Common myeloid progenitor, CD34-positive (primary cell): Measurements from ENCODE around the gene WDFY4.

Experiments used
- CTCF ChIA-PET: fragments of 350-600 bp; sonication (Branson Sonifier 250); formaldehyde crosslinking; loops from one replicate; lab custom pipeline; 2021; ENCODE audit warnings: antibody characterized with exemption; lab: Charles Lee
- POLR2A ChIA-PET: fragments of 350-600 bp; sonication (Branson Sonifier 250); formaldehyde crosslinking; loops from one replicate; lab custom pipeline; 2021; ENCODE audit warnings: antibody characterized with exemption; lab: Charles Lee
- DNase-seq, 3 donors: peaks; one replicate each; pipeline versions ENCODE4 v3.0.0 to v3.0.0-alpha.2; 2013
- H3K27ac ChIP-seq, 2 experiments: 1 replicate in 1 of 2; 2 replicates in 1 of 2; pipeline ENCODE4 v1.7.0; 2013; ENCODE audit warnings: inconsistent platforms in 2 of 2, low read length in 2 of 2, mild to moderate bottlenecking in 2 of 2, low read depth in 1 of 2, moderate library complexity in 1 of 2; ENCODE audit not compliant: severe bottlenecking in 2 of 2, insufficient read depth in 1 of 2, poor library complexity in 1 of 2
- H3K27me3 ChIP-seq, 5 experiments: replicated peaks in 2 of 5; 1 replicate in 3 of 5; 2 replicates in 2 of 5; pipeline versions ENCODE4 v1.6.1 to v1.7.0; 2013; ENCODE audit warnings: low read length in 4 of 5, mild to moderate bottlenecking in 2 of 5, moderate library complexity in 2 of 5, inconsistent platforms in 1 of 5; ENCODE audit not compliant: insufficient read depth in 5 of 5, control insufficient read depth in 4 of 5
- H3K36me3 ChIP-seq, 4 experiments: 1 replicate in 2 of 4; 2 replicates in 2 of 4; pipeline versions ENCODE4 v1.6.1 to v1.7.0; 2013; ENCODE audit warnings: low read length in 3 of 4, control low read depth in 1 of 4, mild to moderate bottlenecking in 1 of 4; ENCODE audit not compliant: control insufficient read depth in 4 of 4, insufficient read depth in 4 of 4
- H3K4me1 ChIP-seq, 4 experiments: 1 replicate in 3 of 4; 2 replicates in 1 of 4; pipeline versions ENCODE4 v1.6.1 to v1.7.1; 2013; ENCODE audit warnings: low read length in 3 of 4, mild to moderate bottlenecking in 3 of 4, control low read depth in 1 of 4, inconsistent platforms in 1 of 4, moderate library complexity in 1 of 4; ENCODE audit not compliant: control insufficient read depth in 4 of 4, insufficient read depth in 4 of 4; ENCODE audit errors: control extremely low read depth in 1 of 4
- H3K4me3 ChIP-seq, 7 experiments: 1 replicate in 4 of 7; 2 replicates in 3 of 7; pipeline versions ENCODE4 v1.5.1 to v1.7.0; 2013; ENCODE audit warnings: mild to moderate bottlenecking in 7 of 7, low read length in 6 of 7, moderate library complexity in 6 of 7, inconsistent platforms in 2 of 7, low read depth in 2 of 7, control low read depth in 1 of 7; ENCODE audit not compliant: insufficient read depth in 4 of 7, control insufficient read depth in 1 of 7; ENCODE audit errors: extremely low read depth in 1 of 7
- H3K9me3 ChIP-seq, 5 experiments: 1 replicate in 4 of 5; 2 replicates in 1 of 5; pipeline versions ENCODE4 v1.6.1 to v1.7.1; 2013; ENCODE audit warnings: low read length in 4 of 5, mild to moderate bottlenecking in 2 of 5, inconsistent platforms in 1 of 5, low read depth in 1 of 5, moderate library complexity in 1 of 5; ENCODE audit not compliant: control insufficient read depth in 4 of 5, insufficient read depth in 2 of 5; ENCODE audit errors: control extremely low read depth in 1 of 5
- WGBS: methylation state at CpG from one replicate; pipeline ENCODE4 v1.1.5; 2013; ENCODE audit not compliant: insufficient coverage; 5-methylcytosine and 5-hydroxymethylcytosine counted together

WDFY4 gene

DNA sequence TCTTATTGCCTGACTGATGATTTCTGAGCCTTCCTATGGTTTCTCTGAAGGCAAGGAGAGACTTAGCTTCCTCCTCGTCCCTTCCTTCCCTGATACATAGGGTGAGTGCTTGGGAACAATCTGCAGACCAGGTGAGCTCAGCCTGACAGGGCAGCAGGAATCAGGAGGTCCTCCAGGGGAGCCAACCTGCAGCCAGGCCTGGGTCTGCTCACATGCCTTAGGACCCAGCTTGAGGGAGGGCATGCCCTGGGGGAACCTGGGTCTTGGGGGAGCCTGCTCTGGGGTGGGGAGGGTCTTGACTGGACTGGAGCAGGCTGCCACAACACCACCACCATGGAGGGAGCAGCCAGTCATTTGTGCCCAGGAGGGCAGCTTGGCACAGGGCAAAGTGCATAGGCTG, 197.3 kb downstream of the WDFY4 start:
- 100% methylated on average over 1 of the region's 1 CpG for WGBS
- ChIA-PET POLR2A (no interaction called here), CTCF (no interaction called here)
- H3K4me3 ChIP-seq, result no peak overlapping the region
- no peaks in the 10 kb centered on the region for H3K9me3 ChIP-seq
- no peaks in the 10 kb centered on the region for H3K4me1 ChIP-seq
- H3K27me3 ChIP-seq, result no peaks in the 10 kb centered on the region
- no peak for DNase-seq
- no peak overlapping the region for H3K27ac ChIP-seq
- peaks cover 13 to 68% (median 19%) of the 10 kb centered on the region in 4 experiments for H3K36me3 ChIP-seq

- DNase-seq, result no peak
- POLR2A ChIA-PET, result no interaction called here
- H3K36me3 ChIP-seq, result peaks cover 10 to 58% (median 16%) of the 10 kb centered on the region in 4 experiments
- H3K4me1 ChIP-seq, result no peaks in the 10 kb centered on the region
- CTCF ChIA-PET, result no interaction called here
- H3K27ac ChIP-seq, result no peak overlapping the region
- no peak overlapping the region for H3K4me3 ChIP-seq
- WGBS, result 94% methylated on average over 2 of the region's 2 CpGs
- H3K27me3 ChIP-seq, result no peaks in the 10 kb centered on the region
- H3K9me3 ChIP-seq, result no peaks in the 10 kb centered on the region
These were observed 198.2 kb downstream of the WDFY4 start for GRCh38 chr10:48882881-48883280.

DNA sequence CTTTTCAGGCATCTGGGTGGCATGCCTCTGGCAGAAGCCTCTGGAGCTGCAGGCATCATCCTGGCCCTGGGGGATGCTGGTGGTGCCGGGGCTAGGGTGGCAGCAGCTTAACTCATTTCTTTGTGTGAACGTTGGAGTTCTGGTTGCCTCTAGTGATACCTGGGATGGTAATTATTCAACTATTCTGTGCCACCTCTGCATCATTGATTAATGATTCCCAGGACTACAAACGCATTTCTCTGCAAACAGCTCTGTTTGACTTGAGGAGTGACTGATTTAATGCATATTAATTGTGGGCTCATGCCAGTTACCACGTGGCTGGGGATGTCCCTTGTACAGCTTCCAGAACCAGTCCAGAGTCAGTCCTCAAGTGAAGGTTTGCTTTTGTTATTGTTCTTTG, 199.0 kb downstream of the WDFY4 start:
- WGBS, result 95% methylated on average over 2 of the region's 4 CpGs
- no peaks in the 10 kb centered on the region for H3K27me3 ChIP-seq
- H3K4me1 ChIP-seq, result no peaks in the 10 kb centered on the region
- POLR2A ChIA-PET, result no interaction called here
- H3K9me3 ChIP-seq, result no peaks in the 10 kb centered on the region
- CTCF ChIA-PET, result interaction anchor here (2.2 kb wide), 1 partner anchor 14 kb away, joined by 6 read pairs; no protein-coding TSS in a partner anchor
- H3K36me3 ChIP-seq, result peaks cover 5 to 54% (median 13%) of the 10 kb centered on the region in 4 experiments
- H3K27ac ChIP-seq, result no peak overlapping the region
- H3K4me3 ChIP-seq, result no peak overlapping the region
- DNase-seq, result no peak

DNA sequence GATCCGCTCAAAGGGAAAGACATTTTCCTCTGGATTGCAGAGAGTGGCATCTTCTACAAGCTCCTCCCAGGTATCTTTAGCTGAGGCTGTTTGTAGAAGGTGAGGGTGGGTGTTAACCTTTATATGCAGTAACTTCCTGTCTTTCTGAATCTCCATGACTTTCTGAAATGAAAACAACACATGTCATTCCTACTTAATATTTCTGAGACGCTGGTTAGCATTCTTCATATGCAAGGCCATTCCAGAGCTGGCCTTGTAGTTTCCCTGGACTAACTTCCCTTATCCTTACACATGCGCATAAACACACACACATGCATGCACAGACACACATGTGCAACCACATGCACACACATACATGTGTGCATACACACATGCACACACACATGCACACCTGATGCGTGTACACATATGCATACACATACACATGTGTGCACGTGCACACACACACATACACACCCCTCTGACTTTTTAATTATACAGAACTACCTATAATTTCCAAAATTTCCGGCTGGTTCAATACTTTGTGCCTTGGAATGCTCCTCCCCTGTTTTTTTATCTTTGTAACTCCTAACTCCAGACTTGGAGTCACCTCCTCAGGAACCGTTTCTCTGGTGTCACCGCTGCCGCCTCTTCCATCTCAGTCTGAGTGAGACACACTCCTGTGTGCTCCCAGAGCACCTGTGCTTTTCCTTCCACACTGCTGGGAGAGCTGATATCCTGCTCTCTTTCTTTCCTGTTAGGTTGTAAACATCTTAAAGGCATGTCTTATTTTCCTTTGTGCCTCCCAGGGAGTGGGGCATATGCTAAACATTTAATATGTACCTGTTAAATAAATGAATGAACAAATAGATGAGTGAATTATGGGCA, 199.7 kb downstream of the WDFY4 start:
- 90% methylated on average over 8 of the region's 9 CpGs for WGBS
- CTCF ChIA-PET, result interaction anchor here (2.2 kb wide), 1 partner anchor 13 kb away, joined by 6 read pairs; no protein-coding TSS in a partner anchor
- Histone ChIP-seq H3K4me3 (no peak overlapping the region), H3K36me3 (peaks cover 4 to 51% (median 11%) of the 10 kb centered on the region in 4 experiments), H3K27me3 (no peaks in the 10 kb centered on the region), H3K9me3 (no peaks in the 10 kb centered on the region), H3K27ac (no peak overlapping the region), H3K4me1 (no peaks in the 10 kb centered on the region)
- no peak for DNase-seq
- POLR2A ChIA-PET, result no interaction called here

- ChIA-PET POLR2A (no interaction called here), CTCF (interaction anchor here (2.2 kb wide), 1 partner anchor 12 kb away, joined by 6 read pairs; no protein-coding TSS in a partner anchor)
- Histone ChIP-seq H3K4me3 (no peak overlapping the region), H3K4me1 (no peaks in the 10 kb centered on the region), H3K36me3 (peaks cover 4 to 53% (median 14%) of the 10 kb centered on the region in 4 experiments), H3K9me3 (no peaks in the 10 kb centered on the region), H3K27me3 (no peaks in the 10 kb centered on the region), H3K27ac (no peak overlapping the region)
- peak in 2 of 3 donors; percentile 19 to 23 for DNase-seq
- WGBS, result no CpG with 5 or more reads among the region's 2 CpGs
These were observed 200.7 kb downstream of the WDFY4 start for GRCh38 chr10:48885376-48885775.

DNA sequence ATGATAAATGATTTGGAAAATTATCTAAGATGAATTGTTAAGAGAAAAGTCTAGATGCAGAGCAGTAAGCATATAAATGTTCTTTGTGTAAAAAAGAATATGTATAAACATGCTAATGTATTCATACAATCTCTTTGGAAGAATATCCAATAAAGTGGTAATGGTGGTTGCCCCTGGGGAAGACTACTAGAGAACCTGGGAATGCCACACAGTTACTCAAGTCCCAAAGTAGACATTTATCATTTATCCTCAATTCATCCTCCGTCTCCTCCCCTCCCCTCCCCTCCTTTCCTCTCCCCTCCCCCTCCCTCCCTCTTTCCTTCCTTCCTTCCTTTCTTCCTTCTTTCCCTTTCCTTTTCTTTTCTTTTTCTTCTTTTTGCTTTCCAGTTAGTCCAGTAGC, 203.3 kb downstream of the WDFY4 start:
- no peak overlapping the region for H3K4me3 ChIP-seq
- H3K27me3 ChIP-seq, result no peaks in the 10 kb centered on the region
- H3K36me3 ChIP-seq, result peaks cover 9 to 59% (median 21%) of the 10 kb centered on the region in 4 experiments
- H3K4me1 ChIP-seq, result no peaks in the 10 kb centered on the region
- no peak for DNase-seq
- H3K27ac ChIP-seq, result no peak overlapping the region
- no peaks in the 10 kb centered on the region for H3K9me3 ChIP-seq
- WGBS, result 80% methylated on average over 1 of the region's 1 CpG
- ChIA-PET POLR2A (no interaction called here), CTCF (no interaction called here)
